SU-DHL-6 (cell line): ENCODE data around the gene ANO10.

Source experiments
- H2AFZ ChIP-seq: fragments of 200-600 bp; sonication (generic); 2 replicates; pipeline ENCODE4 v1.6.1; 2014; ENCODE audit warnings: low read depth, mild to moderate bottlenecking, moderate library complexity, mixed read lengths, antibody characterized with exemption, low read length; ENCODE audit not compliant: severe bottlenecking
- H3F3A ChIP-seq: fragments of 200-600 bp; shearing (Covaris generic); 2 replicates; pipeline ENCODE4 v1.6.0; 2016; ENCODE audit warnings: antibody characterized with exemption, mild to moderate bottlenecking; ENCODE audit not compliant: insufficient read depth
- H3K27ac ChIP-seq: fragments of 200-600 bp; sonication (generic); 2 replicates; pipeline ENCODE4 v1.5.1; 2016; ENCODE audit warnings: low read depth, mild to moderate bottlenecking, low read length, moderate library complexity, mixed read lengths
- H3K27me3 ChIP-seq: fragments of 200-600 bp; sonication (generic), shearing (Covaris generic); 2 replicates; pipeline ENCODE4 v1.6.0; 2014; ENCODE audit warnings: mild to moderate bottlenecking, low read length
- H3K36me3 ChIP-seq: fragments of 200-600 bp; sonication (generic); 2 replicates; pipeline ENCODE4 v1.6.1; 2014; ENCODE audit warnings: mild to moderate bottlenecking, low read length, mixed read lengths
- H3K4me2 ChIP-seq: fragments of 300-600, 200-600 bp; shearing (Covaris generic), sonication (generic); 2 replicates; pipeline ENCODE4 v1.6.0; 2014; ENCODE audit warnings: low read length, low read depth, mild to moderate bottlenecking; ENCODE audit not compliant: poor library complexity, severe bottlenecking
- H3K4me3 ChIP-seq: fragments of 200-600 bp; sonication (generic); 2 replicates; pipeline ENCODE4 v1.5.1; 2014; ENCODE audit warnings: antibody characterized with exemption, low read length, mild to moderate bottlenecking, mixed read lengths; ENCODE audit not compliant: insufficient read depth, poor library complexity, severe bottlenecking
- H3K79me2 ChIP-seq: fragments of 200-600 bp; sonication (generic); 2 replicates; pipeline ENCODE4 v1.6.1; 2014; ENCODE audit warnings: mild to moderate bottlenecking, low read length, moderate library complexity; ENCODE audit not compliant: insufficient read depth
- H3K9ac ChIP-seq: fragments of 200-600 bp; sonication (generic); 2 replicates; pipeline ENCODE4 v1.7.0; 2014; ENCODE audit warnings: mild to moderate bottlenecking, low read length
- H3K9me2 ChIP-seq: fragments of 200-600 bp; sonication (generic); replicated peaks from 2 replicates; pipeline ENCODE4 v1.6.1; 2014; ENCODE audit warnings: low read length; ENCODE audit not compliant: insufficient read depth
- H3K9me3 ChIP-seq: fragments of 200-600 bp; sonication (generic); 2 replicates; pipeline ENCODE4 v1.6.1; 2014; ENCODE audit warnings: low read length, mixed read lengths; ENCODE audit not compliant: insufficient read depth
- H4K20me1 ChIP-seq: fragments of 200-600 bp; sonication (generic); 2 replicates; pipeline ENCODE4 v1.6.1; 2014; ENCODE audit warnings: low read depth, mild to moderate bottlenecking, antibody characterized with exemption, low read length, moderate library complexity, mixed read lengths
- CTCF ChIP-seq: fragments of 200-600 bp; sonication (generic); IDR thresholded peaks from one replicate; pipeline ENCODE4 v1.5.1; 2017; ENCODE audit warnings: antibody characterized with exemption, mild to moderate bottlenecking, low read length, moderate library complexity; ENCODE audit not compliant: insufficient read depth, poor library complexity, severe bottlenecking
- EZH2phosphoT487 ChIP-seq: fragments of 200-600 bp; sonication (generic), shearing (Covaris generic); conservative IDR thresholded peaks from 2 replicates; pipeline ENCODE4 v1.6.1; 2018; ENCODE audit warnings: mild to moderate bottlenecking, antibody characterized with exemption, low read length, moderate library complexity, mixed read lengths

Gene ANO10

GRCh38 chr3:43540624-43541023 is 81.2 kb downstream of the ANO10 start:
- no peaks in the 10 kb centered on the region for H3K9me2 ChIP-seq
- TF ChIP-seq EZH2phosphoT487 = no peak
- no peak for TF ChIP-seq CTCF

GRCh38 chr3:43539321-43539720 is 82.5 kb downstream of the ANO10 start:
- no peaks in the 10 kb centered on the region for H3K79me2 ChIP-seq
- H4K20me1 ChIP-seq = no peaks in the 10 kb centered on the region
- H3F3A ChIP-seq = no peaks in the 10 kb centered on the region
- H3K4me3 ChIP-seq = no peak overlapping the region
- H3K36me3 ChIP-seq = no peaks in the 10 kb centered on the region
- TF ChIP-seq CTCF (no peak), EZH2phosphoT487 (no peak)
- H3K4me2 ChIP-seq = no peak overlapping the region
- H3K9ac ChIP-seq = no peak overlapping the region
- H3K9me3 ChIP-seq = no peaks in the 10 kb centered on the region
- no peak overlapping the region for H3K27ac ChIP-seq
- H3K9me2 ChIP-seq = no peaks in the 10 kb centered on the region
- no peak overlapping the region for H2AFZ ChIP-seq
- H3K27me3 ChIP-seq = no peaks in the 10 kb centered on the region

More at GRCh38 chr3:43540624-43541023, 81.2 kb downstream of the ANO10 start:
- H3K27me3 ChIP-seq = no peaks in the 10 kb centered on the region
- no peaks in the 10 kb centered on the region for H3K36me3 ChIP-seq
- H2AFZ ChIP-seq = no peak overlapping the region
- H3K27ac ChIP-seq = no peak overlapping the region
- H3K4me2 ChIP-seq = no peak overlapping the region
- no peak overlapping the region for H3K4me3 ChIP-seq
- H3K79me2 ChIP-seq = no peaks in the 10 kb centered on the region
- no peaks in the 10 kb centered on the region for H3F3A ChIP-seq
- H3K9me3 ChIP-seq = no peaks in the 10 kb centered on the region
- no peaks in the 10 kb centered on the region for H4K20me1 ChIP-seq
- H3K9ac ChIP-seq = no peak overlapping the region

- H3K9ac ChIP-seq = no peak overlapping the region
Observed at GRCh38 chr3:43537225-43537624, 84.6 kb downstream of the ANO10 start.

More at GRCh38 chr3:43537225-43537624, 84.6 kb downstream of the ANO10 start:
- Histone ChIP-seq H3K79me2 (no peaks in the 10 kb centered on the region), H2AFZ (no peak overlapping the region), H3F3A (no peaks in the 10 kb centered on the region), H4K20me1 (no peaks in the 10 kb centered on the region), H3K4me3 (no peak overlapping the region), H3K27me3 (no peaks in the 10 kb centered on the region), H3K4me2 (no peak overlapping the region), H3K27ac (no peak overlapping the region), H3K36me3 (no peaks in the 10 kb centered on the region), H3K9me2 (no peaks in the 10 kb centered on the region), H3K9me3 (no peaks in the 10 kb centered on the region)
- TF ChIP-seq CTCF = no peak
- no peak for TF ChIP-seq EZH2phosphoT487
